HG03460 (cell line): ENCODE data around the gene PRKCE.

Experiments
- ATAC-seq: cut with Tn5 transposase; IDR thresholded peaks from one replicate; pipeline ENCODE4 v1.9.1; 2021; ENCODE audit not compliant: unreplicated experiment

PRKCE gene

GRCh38 chr2:46062637-46063412 lies 411.4 kb downstream of the PRKCE start:
- ATAC-seq = no peak

GRCh38 chr2:46064396-46064795 lies 412.9 kb downstream of the PRKCE start:
- no peak for ATAC-seq

GRCh38 chr2:46065152-46065551 lies 413.7 kb downstream of the PRKCE start:
- no peak for ATAC-seq

GRCh38 chr2:46066116-46066515 lies 414.6 kb downstream of the PRKCE start:
- no peak for ATAC-seq

- ATAC-seq = no peak
Observed at GRCh38 chr2:46066601-46067000, 415.1 kb downstream of the PRKCE start.

- ATAC-seq = no peak
Observed at GRCh38 chr2:46067062-46067461, 415.6 kb downstream of the PRKCE start.

- ATAC-seq = no peak
Observed at GRCh38 chr2:46067501-46068305, 416.2 kb downstream of the PRKCE start.

GRCh38 chr2:46068636-46069035 lies 417.2 kb downstream of the PRKCE start:
- ATAC-seq = no peak

GRCh38 chr2:46071074-46071473 lies 419.6 kb downstream of the PRKCE start:
- no peak for ATAC-seq

GRCh38 chr2:46072101-46072820 lies 420.8 kb downstream of the PRKCE start:
- ATAC-seq = no peak

- ATAC-seq = no peak
Observed at GRCh38 chr2:46073540-46074046, 422.1 kb downstream of the PRKCE start.

- no peak for ATAC-seq
Observed at GRCh38 chr2:46074501-46074900, 423.0 kb downstream of the PRKCE start.

- no peak for ATAC-seq
Observed at GRCh38 chr2:46075848-46076247, 424.4 kb downstream of the PRKCE start.

GRCh38 chr2:46076251-46076650 lies 424.8 kb downstream of the PRKCE start:
- no peak for ATAC-seq

GRCh38 chr2:46076875-46077274 lies 425.4 kb downstream of the PRKCE start:
- ATAC-seq = no peak

- no peak for ATAC-seq
Observed at GRCh38 chr2:46077522-46078107, 426.1 kb downstream of the PRKCE start.

- ATAC-seq = no peak
Observed at GRCh38 chr2:46079985-46080560, 428.6 kb downstream of the PRKCE start.

GRCh38 chr2:46082531-46083485 lies 431.3 kb downstream of the PRKCE start:
- no peak for ATAC-seq

GRCh38 chr2:46086578-46087070 lies 435.1 kb downstream of the PRKCE start:
- ATAC-seq = no peak
